Measurements from ENCODE around the gene CNOT6L.

CNOT6L gene

GRCh38 chr4:77798385-77798784, 20.8 kb downstream of the CNOT6L start:
- DNase-seq = no peak
- no peak for TF ChIP-seq CTCF (IDR thresholded peaks at IDR 0.05; ENCODE audit: low read depth, low read length)

GRCh38 chr4:77797239-77797638, 21.9 kb downstream of the CNOT6L start:
- no peak for DNase-seq
- Histone ChIP-seq H3K36me3 (no peaks in the 10 kb centered on the region), H3K27me3 (ENCODE audit: insufficient read depth, low read depth, severe bottlenecking) (no peaks in the 10 kb centered on the region), H3K27ac (no peak overlapping the region), H3K4me3 (ENCODE audit: low read depth, low read length) (no peak overlapping the region), H3K9me3 (ENCODE audit: severe bottlenecking) (no peaks in the 10 kb centered on the region)
- TF ChIP-seq CTCF (IDR thresholded peaks at IDR 0.05; ENCODE audit: low read depth, low read length) = no peak

More at GRCh38 chr4:77798385-77798784, 20.8 kb downstream of the CNOT6L start:
- Histone ChIP-seq H3K27me3 (ENCODE audit: insufficient read depth, low read depth, severe bottlenecking) (no peaks in the 10 kb centered on the region), H3K4me3 (ENCODE audit: low read depth, low read length) (no peak overlapping the region), H3K27ac (no peak overlapping the region), H3K9me3 (ENCODE audit: severe bottlenecking) (no peaks in the 10 kb centered on the region), H3K36me3 (no peaks in the 10 kb centered on the region)

- Histone ChIP-seq H3K36me3 (no peaks in the 10 kb centered on the region), H3K27me3 (ENCODE audit: insufficient read depth, low read depth, severe bottlenecking) (no peaks in the 10 kb centered on the region), H3K9me3 (ENCODE audit: severe bottlenecking) (no peaks in the 10 kb centered on the region), H3K4me3 (ENCODE audit: low read depth, low read length) (no peak overlapping the region), H3K27ac (no peak overlapping the region)
- TF ChIP-seq CTCF (IDR thresholded peaks at IDR 0.05; ENCODE audit: low read depth, low read length) = no peak
- DNase-seq = no peak
These were observed 23.8 kb downstream of the CNOT6L start for GRCh38 chr4:77795326-77795725.

- H3K36me3 ChIP-seq = no peaks in the 10 kb centered on the region
- H3K9me3 ChIP-seq (ENCODE audit: severe bottlenecking) = no peaks in the 10 kb centered on the region
- DNase-seq = no peak
- no peak for TF ChIP-seq CTCF (IDR thresholded peaks at IDR 0.05; ENCODE audit: low read depth, low read length)
- no peak overlapping the region for H3K27ac ChIP-seq
- H3K27me3 ChIP-seq (ENCODE audit: insufficient read depth, low read depth, severe bottlenecking) = no peaks in the 10 kb centered on the region
- H3K4me3 ChIP-seq (ENCODE audit: low read depth, low read length) = no peak overlapping the region
These were observed 29.0 kb downstream of the CNOT6L start for GRCh38 chr4:77790146-77790545.

GRCh38 chr4:77788990-77789389, 30.2 kb downstream of the CNOT6L start:
- no peak for DNase-seq

More at GRCh38 chr4:77788990-77789389, 30.2 kb downstream of the CNOT6L start:
- Histone ChIP-seq H3K27ac (no peak overlapping the region), H3K36me3 (no peaks in the 10 kb centered on the region), H3K4me3 (ENCODE audit: low read depth, low read length) (no peak overlapping the region), H3K27me3 (ENCODE audit: insufficient read depth, low read depth, severe bottlenecking) (no peaks in the 10 kb centered on the region), H3K9me3 (ENCODE audit: severe bottlenecking) (no peaks in the 10 kb centered on the region)
- no peak for TF ChIP-seq CTCF (IDR thresholded peaks at IDR 0.05; ENCODE audit: low read depth, low read length)
